Measurements from ENCODE around the gene CBLN3. TPM values are rescaled to one million over a fixed set of nuclear protein-coding genes. Genes with fewer than 3 reads are reported as not detected.

The CBLN3 gene
- total RNA-seq, 2 experiments from 2014 or later: 2.0 to 6.7 TPM

GRCh38 chr14:24414732-24415420 is 14.6 kb downstream of the CBLN3 start:
- Histone ChIP-seq H4K20me1 (ENCODE audit: insufficient read depth, low read length) (no peaks in the 10 kb centered on the region), H3K9me2 (ENCODE audit: insufficient read depth, low read length) (no peaks in the 10 kb centered on the region), H3K36me3 (ENCODE audit: insufficient read depth, low read length) (no peaks in the 10 kb centered on the region), H3K9me3 (ENCODE audit: low read length) (no peaks in the 10 kb centered on the region), H3K4me2 (ENCODE audit: low read length) (no peak overlapping the region), H3K79me2 (ENCODE audit: insufficient read depth, low read depth, low read length) (no peaks in the 10 kb centered on the region), H2AFZ (ENCODE audit: low read length) (no peak overlapping the region), H3K4me1 (ENCODE audit: insufficient read depth, low read length, poor library complexity, severe bottlenecking) (no peaks in the 10 kb centered on the region), H3K4me3 (ENCODE audit: low read depth, low read length, poor library complexity, severe bottlenecking) (no peak overlapping the region), H3K27ac (ENCODE audit: low read depth, low read length, poor library complexity, severe bottlenecking) (no peak overlapping the region)
- CTCF ChIA-PET (ENCODE audit: unreplicated experiment): no interaction called here
- intact Hi-C loops (cut with micrococcal nuclease; ENCODE audit: unreplicated experiment): no loop called here
- DNase-seq (ENCODE audit: low spot score): no peak
- no TSS peak for BruUV-seq (replicated peaks)
- POLR2A ChIA-PET: interaction anchor here (0.9 to 2.1 kb wide), 3 partner anchors 10 to 52 kb away, joined by 4 to 12 read pairs (median 4); no protein-coding TSS in a partner anchor
- TF ChIP-seq CTCF (conservative IDR thresholded peaks at IDR 0.05; ENCODE audit: low read length): no peak
- no peak for TF ChIP-seq EZH2phosphoT487 (IDR thresholded peaks at IDR 0.05; ENCODE audit: borderline replicate concordance, low read depth, low read length)

- H4K20me1 ChIP-seq (ENCODE audit: insufficient read depth, low read length): no peaks in the 10 kb centered on the region
- intact Hi-C loops (cut with micrococcal nuclease; ENCODE audit: unreplicated experiment): no loop called here
- H3K79me2 ChIP-seq (ENCODE audit: insufficient read depth, low read depth, low read length): no peaks in the 10 kb centered on the region
- no peaks in the 10 kb centered on the region for H3K4me1 ChIP-seq (ENCODE audit: insufficient read depth, low read length, poor library complexity, severe bottlenecking)
- no peaks in the 10 kb centered on the region for H3K9me2 ChIP-seq (ENCODE audit: insufficient read depth, low read length)
- no peaks in the 10 kb centered on the region for H3K36me3 ChIP-seq (ENCODE audit: insufficient read depth, low read length)
- CTCF ChIA-PET (ENCODE audit: unreplicated experiment): no interaction called here
- no peaks in the 10 kb centered on the region for H3K9me3 ChIP-seq (ENCODE audit: low read length)
- no peak overlapping the region for H3K27ac ChIP-seq (ENCODE audit: low read depth, low read length, poor library complexity, severe bottlenecking)
- POLR2A ChIA-PET: interaction anchor here (0.9 to 2.1 kb wide), 3 partner anchors 11 to 52 kb away, joined by 4 to 12 read pairs (median 4); no protein-coding TSS in a partner anchor
- no peak overlapping the region for H2AFZ ChIP-seq (ENCODE audit: low read length)
- no TSS peak for BruUV-seq (replicated peaks)
- no peak overlapping the region for H3K4me3 ChIP-seq (ENCODE audit: low read depth, low read length, poor library complexity, severe bottlenecking)
- H3K4me2 ChIP-seq (ENCODE audit: low read length): no peak overlapping the region
- no peak for TF ChIP-seq EZH2phosphoT487 (IDR thresholded peaks at IDR 0.05; ENCODE audit: borderline replicate concordance, low read depth, low read length)
- TF ChIP-seq CTCF (conservative IDR thresholded peaks at IDR 0.05; ENCODE audit: low read length): no peak
- no peak for DNase-seq (ENCODE audit: low spot score)
Measured at GRCh38 chr14:24414077-24414476, 15.4 kb downstream of the CBLN3 start.

Data from OCI-LY7 (cell line).